Loucy (cell line): ENCODE data around the gene CPAMD8.

Experiments used
- H2AFZ ChIP-seq: fragments of 200-600 bp; sonication (generic); 2 replicates; pipeline ENCODE4 v1.6.0; 2016; ENCODE audit warnings: antibody characterized with exemption, mild to moderate bottlenecking, low read length, moderate library complexity
- H3F3A ChIP-seq: fragments of 200-600 bp; 2 replicates; pipeline ENCODE4 v1.6.0; 2016; ENCODE audit warnings: antibody characterized with exemption, low read depth, mild to moderate bottlenecking
- H3K27me3 ChIP-seq: fragments of 200-600 bp; sonication (generic); 2 replicates; pipeline ENCODE4 v1.6.1; 2014; ENCODE audit warnings: low read length, mild to moderate bottlenecking; ENCODE audit not compliant: insufficient read depth, poor library complexity, severe bottlenecking
- H3K36me3 ChIP-seq: fragments of 200-600 bp; sonication (generic); 2 replicates; pipeline ENCODE4 v1.6.1; 2016; ENCODE audit warnings: low read length; ENCODE audit not compliant: insufficient read depth
- H3K4me1 ChIP-seq: fragments of 200-600 bp; sonication (generic); 2 replicates; pipeline ENCODE4 v1.5.1; 2014; ENCODE audit warnings: low read length, mild to moderate bottlenecking; ENCODE audit not compliant: insufficient read depth, poor library complexity, severe bottlenecking
- H3K4me2 ChIP-seq: fragments of 200-600 bp; sonication (generic); 2 replicates; pipeline ENCODE4 v1.6.0; 2014; ENCODE audit warnings: antibody characterized with exemption, low read length, low read depth, mild to moderate bottlenecking; ENCODE audit not compliant: poor library complexity, severe bottlenecking
- H3K4me3 ChIP-seq: fragments of 200-600 bp; sonication (generic); 2 replicates; pipeline ENCODE4 v1.5.1; 2014; ENCODE audit warnings: low read length, mild to moderate bottlenecking, mixed read lengths; ENCODE audit not compliant: poor library complexity, severe bottlenecking
- H3K79me2 ChIP-seq: fragments of 200-600 bp; sonication (generic); 2 replicates; pipeline ENCODE4 v1.6.1; 2014; ENCODE audit warnings: low read length; ENCODE audit not compliant: insufficient read depth
- H3K9ac ChIP-seq: fragments of 200-600 bp; sonication (generic); 2 replicates; pipeline ENCODE4 v1.6.0; 2014; ENCODE audit warnings: mild to moderate bottlenecking, low read depth, low read length, moderate library complexity; ENCODE audit not compliant: poor library complexity, severe bottlenecking
- H3K9me2 ChIP-seq: fragments of 200-600 bp; sonication (generic); replicated peaks from 2 replicates; pipeline ENCODE4 v1.6.1; 2016; ENCODE audit warnings: low read depth, low read length, mixed read lengths
- H3K9me3 ChIP-seq: fragments of 200-600 bp; sonication (generic); 2 replicates; pipeline ENCODE4 v1.6.1; 2014; ENCODE audit warnings: mild to moderate bottlenecking, antibody characterized with exemption, low read length, low read depth; ENCODE audit not compliant: insufficient read depth
- H4K20me1 ChIP-seq: fragments of 200-600 bp; sonication (generic); 2 replicates; pipeline ENCODE4 v1.6.0; 2014; ENCODE audit warnings: antibody characterized with exemption, low read length, mild to moderate bottlenecking; ENCODE audit not compliant: insufficient read depth, poor library complexity, severe bottlenecking
- CTCF ChIP-seq: fragments of 200-600 bp; sonication (generic); conservative IDR thresholded peaks from 2 replicates; pipeline ENCODE4 v1.5.1; 2014; ENCODE audit warnings: mild to moderate bottlenecking, antibody characterized with exemption, low read length
- EZH2phosphoT487 ChIP-seq: fragments of 200-600 bp; IDR thresholded peaks from 2 replicates; pipeline ENCODE4 v1.6.1; 2018; ENCODE audit warnings: antibody characterized with exemption, mild to moderate bottlenecking, moderate library complexity, borderline replicate concordance

Gene CPAMD8

GRCh38 chr19:16853066-16853465 is 173.5 kb downstream of the CPAMD8 start:
- H3K36me3 ChIP-seq, result peaks cover 56% of the 10 kb centered on the region; the same call in 1 of the 2 replicates

GRCh38 chr19:16851031-16851712 is 175.4 kb downstream of the CPAMD8 start:
- TF ChIP-seq EZH2phosphoT487 (no peak), CTCF (no peak)
- peaks cover 75% of the 10 kb centered on the region; the same call in 1 of the 2 replicates for H3K36me3 ChIP-seq

More at GRCh38 chr19:16853066-16853465, 173.5 kb downstream of the CPAMD8 start:
- no peak overlapping the region for H3K4me3 ChIP-seq
- no peak overlapping the region for H3K4me2 ChIP-seq
- no peaks in the 10 kb centered on the region for H3K27me3 ChIP-seq
- H4K20me1 ChIP-seq, result no peaks in the 10 kb centered on the region
- H3F3A ChIP-seq, result no peaks in the 10 kb centered on the region
- H3K4me1 ChIP-seq, result no peaks in the 10 kb centered on the region
- no peaks in the 10 kb centered on the region for H3K79me2 ChIP-seq
- H3K9me3 ChIP-seq, result no peaks in the 10 kb centered on the region
- H3K9me2 ChIP-seq, result no peaks in the 10 kb centered on the region
- no peak overlapping the region for H3K9ac ChIP-seq
- TF ChIP-seq CTCF (no peak), EZH2phosphoT487 (no peak)
- no peak overlapping the region for H2AFZ ChIP-seq

GRCh38 chr19:16850133-16850532 is 176.5 kb downstream of the CPAMD8 start:
- Histone ChIP-seq H3K4me3 (no peak overlapping the region), H3K4me1 (no peaks in the 10 kb centered on the region), H3F3A (no peaks in the 10 kb centered on the region), H3K9ac (no peak overlapping the region), H3K9me2 (no peaks in the 10 kb centered on the region), H3K79me2 (no peaks in the 10 kb centered on the region), H3K9me3 (no peaks in the 10 kb centered on the region), H3K27me3 (no peaks in the 10 kb centered on the region), H2AFZ (no peak overlapping the region), H3K4me2 (no peak overlapping the region), H3K36me3 (peaks cover 81% of the 10 kb centered on the region; the same call in 1 of the 2 replicates), H4K20me1 (no peaks in the 10 kb centered on the region)
- TF ChIP-seq EZH2phosphoT487 (no peak), CTCF (no peak)

More at GRCh38 chr19:16851031-16851712, 175.4 kb downstream of the CPAMD8 start:
- Histone ChIP-seq H3K4me3 (no peak overlapping the region), H3K79me2 (no peaks in the 10 kb centered on the region), H3K9me2 (no peaks in the 10 kb centered on the region), H3K4me2 (no peak overlapping the region), H3K9me3 (no peaks in the 10 kb centered on the region), H3K9ac (no peak overlapping the region), H3K27me3 (no peaks in the 10 kb centered on the region), H3F3A (no peaks in the 10 kb centered on the region), H3K4me1 (no peaks in the 10 kb centered on the region), H4K20me1 (no peaks in the 10 kb centered on the region), H2AFZ (no peak overlapping the region)
